GM13977 (cell line): ENCODE measurements around the gene ILDR2.

Experiments
- DNase-seq: peaks from one replicate; pipeline ENCODE4 v3.0.0; 2012; ENCODE audit warnings: low spot score
- CTCF ChIP-seq: IDR thresholded peaks from 2 replicates; pipeline ENCODE4 v1.5.1; 2012; ENCODE audit warnings: mild to moderate bottlenecking, control low read depth; ENCODE audit not compliant: insufficient read depth; ENCODE audit errors: extremely low read depth, missing control alignments
- in situ Hi-C: fragments of 300-500 bp; cut with MboI; formaldehyde crosslinking; loops from one replicate; pipeline ENCODE4 v1.12.0; 2022; ENCODE audit warnings: low sequenced_read_pairs, low pct_unique_long_range_greater_than_20kb, mixed read lengths, inconsistent platforms; ENCODE audit not compliant: unreplicated experiment

ILDR2 gene

DNA sequence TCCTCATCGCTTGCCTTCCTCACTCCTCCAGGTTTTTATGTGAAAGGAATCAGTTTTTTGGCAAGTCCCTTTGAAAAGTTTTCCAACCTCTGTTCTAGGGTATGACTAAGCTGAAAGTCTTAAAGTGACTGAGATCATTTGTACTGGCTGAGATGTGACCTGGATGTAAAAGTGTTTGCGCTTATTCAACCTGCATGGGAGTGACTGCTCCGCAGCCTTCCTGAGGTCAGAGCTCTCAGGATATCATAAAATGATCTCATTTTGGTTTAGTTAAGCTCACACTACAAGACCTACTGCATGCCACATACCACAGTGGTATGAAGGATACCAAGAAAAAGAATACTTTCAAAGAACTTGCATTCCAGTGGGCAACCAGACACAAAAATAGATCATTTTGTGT lies 69.4 kb downstream of the ILDR2 start:
- TF ChIP-seq CTCF = no peak
- no peak for DNase-seq
- in situ Hi-C loops = loop anchor here (25.0 kb wide), 1 partner anchor 531 kb away; no protein-coding TSS in a partner anchor

DNA sequence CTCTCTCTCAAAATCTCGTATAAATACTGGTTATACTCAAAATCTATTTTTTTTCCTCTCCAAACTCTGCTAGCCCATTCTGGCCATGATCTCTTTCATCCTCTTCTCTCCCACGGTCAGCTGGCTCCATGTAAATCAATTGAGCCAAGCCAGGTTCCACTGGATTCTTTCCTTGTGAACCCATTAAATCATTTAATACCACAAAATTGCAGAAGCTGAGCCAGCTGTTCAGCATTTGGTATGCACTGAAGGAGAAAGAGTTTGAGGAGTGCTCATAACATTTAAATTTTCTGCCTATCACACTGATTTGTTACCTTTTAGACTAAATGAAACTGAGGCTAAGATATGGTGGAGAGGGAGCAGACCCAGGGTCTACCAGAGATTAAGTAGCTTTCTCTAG lies 70.2 kb downstream of the ILDR2 start:
- no peak for TF ChIP-seq CTCF
- in situ Hi-C loops = loop anchor here (25.0 kb wide), 1 partner anchor 532 kb away; no protein-coding TSS in a partner anchor
- no peak for DNase-seq

DNA sequence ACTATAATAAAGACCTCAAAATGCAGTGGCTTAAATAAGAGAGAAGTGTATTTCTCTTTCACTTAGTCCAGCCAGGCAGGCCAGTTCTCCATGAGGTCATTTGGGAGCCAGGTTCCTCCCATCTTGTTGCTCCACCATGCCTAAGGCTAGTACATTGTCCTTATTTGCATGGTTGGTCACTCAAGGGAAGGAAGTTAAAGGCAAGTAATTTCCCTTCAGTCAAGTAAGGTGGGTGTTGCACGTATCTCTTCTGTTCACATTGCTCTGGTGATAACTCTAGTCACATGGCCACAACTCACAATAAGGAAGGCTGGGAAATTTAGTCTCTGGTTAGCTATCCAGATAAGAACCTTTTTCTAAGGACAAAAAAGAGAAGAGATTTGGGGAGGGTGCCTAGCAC lies 72.1 kb downstream of the ILDR2 start:
- in situ Hi-C loops = loop anchor here (25.0 kb wide), 1 partner anchor 534 kb away; no protein-coding TSS in a partner anchor
- no peak for DNase-seq
- TF ChIP-seq CTCF = no peak

DNA sequence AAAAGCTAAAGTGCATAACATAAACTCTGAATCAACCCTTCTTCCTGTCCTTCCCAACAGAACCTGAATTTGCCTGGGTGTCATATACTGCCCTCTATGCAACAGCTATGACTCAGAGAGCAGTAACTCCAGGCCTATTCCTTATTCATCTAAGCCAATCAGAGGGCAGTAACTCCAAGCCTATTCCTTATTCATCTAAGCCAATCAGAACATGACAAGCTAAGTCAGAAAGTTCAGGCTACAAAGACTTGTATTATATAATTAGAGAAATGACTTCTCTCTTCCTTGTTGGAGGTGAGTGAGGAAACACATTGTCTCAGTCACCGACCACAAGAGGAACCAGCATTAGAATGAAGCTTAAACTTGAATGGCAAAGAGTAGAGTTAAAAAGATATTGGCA lies 73.1 kb downstream of the ILDR2 start:
- in situ Hi-C loops = loop anchor here (25.0 kb wide), 1 partner anchor 535 kb away; no protein-coding TSS in a partner anchor
- TF ChIP-seq CTCF = no peak
- no peak for DNase-seq

GRCh38 chr1:166900987-166901386 lies 74.4 kb downstream of the ILDR2 start:
- DNase-seq = no peak
- no peak for TF ChIP-seq CTCF
- in situ Hi-C loops = loop anchor here (25.0 kb wide), 1 partner anchor 536 kb away; no protein-coding TSS in a partner anchor

DNA sequence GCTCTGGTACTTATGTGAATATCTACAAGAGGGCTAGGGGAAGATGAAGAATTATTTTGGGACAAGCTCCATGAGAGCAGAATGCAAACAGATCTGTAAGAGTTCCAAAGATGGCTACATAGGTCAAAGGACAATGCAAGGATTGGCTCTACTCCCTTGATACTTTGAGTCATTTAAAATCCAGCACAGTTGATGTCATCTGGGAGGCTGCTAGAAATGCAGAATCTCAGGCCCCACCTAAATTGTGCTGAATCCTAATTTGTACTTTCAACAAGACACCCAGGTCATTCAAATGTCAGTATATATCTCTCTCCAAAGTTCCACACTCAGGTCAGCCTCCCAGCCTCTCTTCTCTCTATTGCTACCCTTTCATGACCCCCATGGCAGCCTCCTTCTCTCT lies 75.6 kb downstream of the ILDR2 start:
- no peak for DNase-seq
- in situ Hi-C loops = loop anchor here (25.0 kb wide), 1 partner anchor 538 kb away; no protein-coding TSS in a partner anchor
- no peak for TF ChIP-seq CTCF
